Fibroblast of skin of left quadriceps (primary cell): ENCODE data around the gene OR2V2.
"Not testable (repeated sequence)": the region's sequence is repeated elsewhere in the genome, so short reads cannot be mapped to it uniquely, and the experiment has no call there.

Source experiments
- DNase-seq, 2 experiments: peaks; one replicate each; pipeline ENCODE4 v3.0.0-alpha.2; 2013; ENCODE audit warnings: low read depth in 2 of 2

The OR2V2 gene

GRCh38 chr5:181169459-181170236 is 22.3 kb downstream of the OR2V2 start:
- not testable (repeated sequence) for DNase-seq

- no peak for DNase-seq
Measured at GRCh38 chr5:181170237-181170825, 22.9 kb downstream of the OR2V2 start.

- DNase-seq, result no peak
Measured at GRCh38 chr5:181170996-181171395, 23.6 kb downstream of the OR2V2 start.

- DNase-seq, result no peak
Measured at GRCh38 chr5:181171782-181172181, 24.4 kb downstream of the OR2V2 start.

GRCh38 chr5:181173027-181173419 is 25.6 kb downstream of the OR2V2 start:
- DNase-seq, result no peak

DNA sequence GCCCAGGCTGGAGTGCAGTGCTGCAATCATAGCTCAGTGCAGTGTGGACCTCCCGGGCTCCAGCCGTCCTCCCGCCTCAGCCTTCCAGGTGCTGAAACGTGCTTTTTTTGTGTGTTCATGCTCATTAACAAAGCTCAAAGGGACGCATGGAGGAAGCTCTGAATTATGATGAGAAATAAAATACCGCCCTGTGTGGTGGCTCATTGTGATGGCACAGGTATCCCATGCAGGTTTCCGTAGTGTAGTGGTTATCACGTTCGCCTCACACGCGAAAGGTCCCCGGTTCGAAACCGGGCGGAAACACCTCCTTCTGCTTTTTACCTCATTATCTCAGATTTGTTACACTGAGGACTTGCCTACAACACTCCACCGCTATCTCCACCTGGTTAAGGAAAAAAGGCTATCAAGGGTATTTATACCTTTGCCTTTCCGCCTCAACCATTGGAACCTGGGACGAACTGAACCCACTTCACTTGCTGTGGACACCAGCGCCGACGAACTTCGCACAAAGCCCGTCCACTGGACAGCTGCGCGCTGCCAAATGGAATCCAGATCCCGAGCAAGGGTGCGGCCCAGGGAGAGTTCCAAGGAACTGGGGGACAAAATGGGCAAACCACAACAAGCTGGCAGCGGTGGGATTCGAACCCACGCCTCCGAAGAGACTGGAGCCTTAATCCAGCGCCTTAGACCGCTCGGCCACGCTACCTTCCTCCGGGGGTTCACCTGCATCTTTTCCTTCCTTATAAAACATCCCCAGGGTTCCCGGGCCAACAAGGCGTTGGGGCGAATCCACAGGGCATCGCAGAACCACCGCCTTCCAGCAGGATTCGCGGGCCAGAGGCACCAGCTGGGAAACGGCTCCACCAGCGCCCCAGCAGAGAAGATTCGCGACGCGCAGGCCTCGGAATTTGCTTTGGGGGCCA is 26.3 kb downstream of the OR2V2 start:
- DNase-seq, result no peak

DNA sequence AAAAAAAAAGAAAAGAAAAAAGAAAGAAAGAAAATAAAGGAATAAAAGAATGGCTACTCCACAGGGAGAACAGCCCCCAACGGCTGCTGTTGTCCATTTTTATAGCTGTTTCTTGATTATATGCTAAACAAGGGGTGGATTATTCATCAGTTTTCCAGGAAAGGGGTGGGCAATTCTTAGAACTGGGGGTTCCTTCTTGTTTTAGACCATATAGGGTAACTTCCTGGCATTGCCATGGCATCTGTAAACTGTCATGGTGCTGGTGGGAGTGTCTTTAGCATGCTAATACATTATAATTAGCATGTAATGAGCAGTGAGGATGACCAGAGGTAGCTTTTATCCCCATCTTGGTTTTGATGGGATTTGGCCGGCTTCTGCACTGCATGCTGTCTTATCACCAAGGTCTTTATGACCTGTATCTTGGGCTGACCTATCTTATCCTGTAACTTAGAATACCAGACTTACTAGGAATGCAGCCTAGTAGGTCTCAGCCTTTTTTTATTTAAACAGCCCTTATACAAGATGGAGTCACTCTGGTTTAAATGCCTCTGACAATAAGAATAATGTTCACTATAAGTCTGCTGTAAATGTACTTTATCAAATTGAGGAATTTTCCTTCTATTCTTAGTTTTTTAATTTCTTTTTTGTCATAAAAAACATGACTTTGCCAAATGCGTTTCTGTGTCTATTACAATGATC is 29.0 kb downstream of the OR2V2 start:
- no peak for DNase-seq

DNA sequence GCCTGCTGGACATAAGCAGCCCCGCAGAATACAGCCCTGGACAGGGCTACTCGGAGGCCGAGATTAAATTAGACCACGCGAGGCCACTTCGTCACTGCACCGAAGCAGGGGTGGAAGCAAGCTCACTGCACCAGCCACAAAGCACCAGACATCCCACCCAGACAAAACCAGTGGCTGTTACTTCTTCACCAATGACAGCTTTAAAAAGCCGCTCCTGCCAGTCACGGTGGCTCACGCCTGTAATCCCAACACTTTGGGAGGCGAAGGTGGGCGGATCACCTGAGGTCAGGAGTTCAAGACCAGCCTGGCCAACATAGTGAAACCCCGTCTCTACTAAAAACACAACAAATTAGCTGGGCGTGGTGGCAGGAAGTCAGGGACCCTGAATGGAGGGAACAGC is 30.2 kb downstream of the OR2V2 start:
- not testable (repeated sequence) for DNase-seq

DNA sequence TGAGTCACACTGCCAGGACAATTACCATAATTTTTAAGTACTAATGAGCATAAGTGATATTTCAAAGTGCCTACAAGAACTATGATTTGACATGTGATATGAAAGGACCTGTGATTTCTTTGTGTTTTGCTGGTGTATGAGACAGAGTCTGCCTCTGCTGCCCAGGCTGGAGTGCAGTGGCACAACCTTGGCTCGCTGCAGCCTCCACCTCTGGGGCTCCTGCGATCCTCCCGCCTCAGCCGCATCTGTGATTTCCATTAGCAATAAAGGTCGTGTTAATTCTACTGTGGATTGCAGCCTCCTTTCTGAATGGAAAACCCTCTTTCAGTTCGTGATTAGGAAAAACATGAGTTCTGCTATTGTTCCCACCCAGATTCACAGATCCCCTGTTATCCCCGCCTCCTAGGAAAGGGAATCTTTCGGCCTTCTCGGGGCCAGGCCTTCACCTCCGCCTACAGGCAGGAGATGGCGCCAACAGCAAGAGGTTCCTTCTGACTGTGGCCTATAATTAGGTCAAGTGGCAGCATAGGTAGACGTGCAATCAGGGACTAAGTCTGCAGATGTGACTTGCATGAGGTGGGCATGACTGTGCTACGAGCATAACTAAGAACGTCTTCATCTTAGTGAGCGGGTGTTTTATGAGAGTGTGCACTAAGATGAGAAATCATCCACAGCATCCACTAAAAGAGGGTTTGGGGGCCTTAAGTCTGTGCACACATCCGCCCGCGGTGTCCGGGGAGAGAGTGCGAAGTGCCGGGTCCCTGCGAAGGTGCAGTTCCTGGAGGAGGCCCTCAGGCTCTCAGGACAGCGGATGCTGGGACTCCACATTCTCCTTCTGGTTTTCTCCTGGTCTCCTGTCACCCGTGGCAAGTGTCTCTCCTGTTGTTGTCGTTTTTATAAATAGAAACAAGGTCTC is 34.5 kb downstream of the OR2V2 start:
- no peak for DNase-seq

- DNase-seq, result no peak
Measured at GRCh38 chr5:181182651-181183050, 35.3 kb downstream of the OR2V2 start.

GRCh38 chr5:181184845-181185216 is 37.4 kb downstream of the OR2V2 start:
- DNase-seq, result no peak

GRCh38 chr5:181185560-181185959 is 38.2 kb downstream of the OR2V2 start:
- no peak for DNase-seq

DNA sequence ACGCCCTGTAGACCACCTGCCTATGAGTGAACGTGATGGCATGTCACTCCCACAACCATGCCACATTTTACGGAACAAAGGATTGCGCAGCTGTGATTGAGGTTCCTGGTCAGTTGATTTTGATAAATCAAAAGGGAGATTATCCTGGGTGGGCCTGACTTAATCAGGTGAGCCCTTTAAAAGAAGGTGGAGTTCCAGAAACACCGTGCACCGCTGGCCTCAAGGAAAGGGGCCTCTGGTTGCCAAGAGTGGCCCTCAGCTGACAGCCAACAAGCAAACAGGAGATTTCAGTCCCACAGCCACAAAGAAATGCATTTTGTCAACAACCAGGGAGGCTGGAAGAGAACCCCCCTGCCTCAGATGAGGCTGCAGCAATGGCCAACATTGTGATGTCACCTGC is 38.6 kb downstream of the OR2V2 start:
- DNase-seq, result no peak

GRCh38 chr5:181186986-181187499 is 39.7 kb downstream of the OR2V2 start:
- no peak for DNase-seq

GRCh38 chr5:181187500-181188213 is 40.3 kb downstream of the OR2V2 start:
- peak; percentile 55 to 59 for DNase-seq

- peak in 1 of 2 experiments; percentile 50 for DNase-seq
Measured at GRCh38 chr5:181188700-181189362, 41.4 kb downstream of the OR2V2 start.

- DNase-seq, result no peak
Measured at GRCh38 chr5:181189363-181189961, 42.1 kb downstream of the OR2V2 start.

DNA sequence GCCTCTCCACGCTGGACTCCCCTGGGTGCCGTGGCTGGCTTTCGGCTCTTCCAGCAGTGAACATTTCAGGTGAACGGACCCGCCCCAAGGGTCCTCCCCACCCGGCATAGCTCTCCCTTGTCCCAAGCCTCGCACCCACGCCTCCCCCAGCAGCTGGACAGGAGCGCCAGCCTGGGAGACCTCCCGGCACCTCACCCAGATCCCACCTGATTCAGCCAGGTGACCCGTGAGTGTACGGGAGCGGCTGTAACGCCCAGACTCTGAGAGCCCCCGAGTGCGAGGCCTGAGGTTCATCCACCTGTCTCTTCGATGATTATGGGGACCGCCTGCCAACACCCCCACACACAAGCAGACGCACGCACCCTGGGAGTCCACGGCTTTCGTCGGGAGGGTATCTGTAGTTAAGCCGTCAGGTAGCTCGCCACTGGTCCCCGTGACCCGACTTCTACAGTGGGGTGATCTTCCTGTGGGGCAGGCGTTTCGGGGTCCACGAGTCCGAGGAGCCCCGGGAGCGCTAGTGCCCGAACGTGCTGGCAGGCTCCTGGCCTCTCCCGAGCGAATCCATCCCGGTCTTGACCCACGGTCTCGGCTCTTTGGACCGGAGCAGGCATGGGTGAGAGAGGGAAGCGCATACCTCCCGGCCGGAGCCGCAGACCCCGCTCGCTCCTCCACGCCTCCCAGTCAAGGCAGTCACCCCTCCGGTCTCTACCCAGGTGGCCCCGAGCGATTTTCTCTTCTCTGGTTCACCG is 42.8 kb downstream of the OR2V2 start:
- DNase-seq, result no peak
